GM12878 (cell line): ENCODE data around the gene XAB2. TPM values are rescaled to one million over a fixed set of nuclear protein-coding genes. Genes with fewer than 3 reads are reported as not detected.
A peak's percentile ranks its signal among the peaks of the same experiment; 100 is the strongest.

Experiments
- ATAC-seq: fragments of 200-7000 bp; cut with Tn5 transposase; 3 replicates; pipeline ENCODE4 v1.9.1; 2020; ENCODE audit warnings: mild to moderate bottlenecking, moderate library complexity
- BruUV-seq: library from RNA; stranded (reverse); fragments of 400-500 nt; replicated peaks from 2 replicates; lab custom pipeline; 2021; lab: Mats Ljungman, UMichigan
- CTCF ChIA-PET: fragments of 300-600 bp; sonication (Branson Sonifier 250); formaldehyde crosslinking; extraction: SDS; loops from one replicate; lab custom pipeline; 2021; ENCODE audit warnings: inconsistent platforms; lab: Yijun Ruan, JAX
- POLR2A ChIA-PET: fragments of 350-600 bp; formaldehyde crosslinking; extraction: SDS; loops from one replicate; lab custom pipeline; 2021; ENCODE audit warnings: inconsistent platforms; lab: Charles Lee
- RAD21 ChIA-PET: fragments of 300-600 bp; sonication (Branson Sonifier 250); formaldehyde crosslinking; loops from one replicate; lab custom pipeline; 2023; ENCODE audit warnings: antibody characterized with exemption; ENCODE audit not compliant: unreplicated experiment; lab: Charles Lee
- SMC1A ChIA-PET: fragments of 300-600 bp; sonication (Branson Sonifier 250); formaldehyde crosslinking; loops from one replicate; lab custom pipeline; 2023; ENCODE audit not compliant: unreplicated experiment, uncharacterized antibody; lab: Charles Lee
- DNase-seq: peaks from one replicate; pipeline ENCODE4 v3.0.0-alpha.2; 2011; ENCODE audit warnings: low read depth, low spot score
- FAIRE-seq: peaks from 3 replicates; lab custom pipeline; 2011; peaks lifted over from hg19 to GRCh38; lab: Jason Lieb, UNC
- H2AFZ ChIP-seq: 2 replicates; pipeline ENCODE4 v1.6.0; 2011; ENCODE audit warnings: low read depth, low read length, control low read depth; ENCODE audit not compliant: control insufficient read depth
- H3K27ac ChIP-seq: 2 replicates; pipeline ENCODE4 v1.5.1; 2011; ENCODE audit warnings: control low read depth; ENCODE audit not compliant: control insufficient read depth, insufficient read depth
- H3K27me3 ChIP-seq, 2 experiments: replicated peaks in 1 of 2; 2 replicates each; pipeline versions ENCODE4 v1.6.0 to v1.6.1; 2011; ENCODE audit warnings: low read length in 1 of 2; ENCODE audit not compliant: control insufficient read depth in 2 of 2, insufficient read depth in 2 of 2
- H3K36me3 ChIP-seq, 2 experiments: 2 replicates each; pipeline ENCODE4 v1.5.1; 2011; ENCODE audit warnings: low read length in 1 of 2; ENCODE audit not compliant: control insufficient read depth in 2 of 2, insufficient read depth in 2 of 2
- H3K4me1 ChIP-seq: 2 replicates; pipeline ENCODE4 v1.6.1; 2011; ENCODE audit warnings: mild to moderate bottlenecking, low read length, moderate library complexity, mixed read lengths; ENCODE audit not compliant: control insufficient read depth, insufficient read depth
- H3K4me2 ChIP-seq: 2 replicates; pipeline ENCODE4 v1.6.0; 2011; ENCODE audit warnings: control low read depth; ENCODE audit not compliant: control insufficient read depth, insufficient read depth
- H3K4me3 ChIP-seq: fragments of 200-600 bp; sonication (generic); 2 replicates; pipeline ENCODE4 v1.5.1; 2016
- H3K79me2 ChIP-seq: 2 replicates; pipeline ENCODE4 v1.6.0; 2011; ENCODE audit warnings: low read length; ENCODE audit not compliant: control insufficient read depth, insufficient read depth
- H3K9ac ChIP-seq: 2 replicates; pipeline ENCODE4 v1.8.0; 2011; ENCODE audit warnings: low read length, control low read depth, mixed read lengths; ENCODE audit not compliant: control insufficient read depth, insufficient read depth
- H3K9me3 ChIP-seq: replicated peaks from 3 replicates; pipeline ENCODE4 v1.5.1; 2011; ENCODE audit warnings: mild to moderate bottlenecking, low read length; ENCODE audit not compliant: control insufficient read depth, insufficient read depth
- H4K20me1 ChIP-seq: 2 replicates; pipeline ENCODE4 v1.6.0; 2011; ENCODE audit not compliant: control insufficient read depth, insufficient read depth
- BCL3 ChIP-seq: IDR thresholded peaks from 2 replicates; pipeline ENCODE4 v1.6.1; 2011; ENCODE audit warnings: borderline replicate concordance, low read depth, mild to moderate bottlenecking, moderate library complexity, low read length; ENCODE audit not compliant: insufficient read depth, poor library complexity, severe bottlenecking
- CEBPZ ChIP-seq: fragments of 150-350 bp; IDR thresholded peaks from 2 replicates; pipeline ENCODE4 v1.6.1; 2016; ENCODE audit warnings: low read depth, low read length
- NRF1 ChIP-seq: conservative IDR thresholded peaks from 2 replicates; pipeline ENCODE4 v1.6.1; 2011; ENCODE audit warnings: mild to moderate bottlenecking, low read depth, low read length, improper control_type of control experiment
- PBX3 ChIP-seq: IDR thresholded peaks from 2 replicates; pipeline ENCODE4 v1.6.1; 2011; ENCODE audit warnings: mild to moderate bottlenecking, low read depth, low read length, moderate library complexity; ENCODE audit not compliant: insufficient replicate concordance
- PKNOX1 ChIP-seq: fragments of 450-650 bp; IDR thresholded peaks from 2 replicates; pipeline ENCODE4 v1.6.1; 2016; ENCODE audit warnings: mild to moderate bottlenecking
- RAD51 ChIP-seq: fragments of 450-650 bp; IDR thresholded peaks from 2 replicates; pipeline ENCODE4 v1.6.1; 2016; ENCODE audit warnings: moderate library complexity, mild to moderate bottlenecking, inconsistent platforms
- SIN3A ChIP-seq: IDR thresholded peaks from 2 replicates; pipeline ENCODE4 v1.6.1; 2012; ENCODE audit warnings: low read depth, low read length, improper control_type of control experiment
- STAT1 ChIP-seq: fragments of 450-650 bp; conservative IDR thresholded peaks from 2 replicates; pipeline ENCODE4 v1.6.1; 2014; ENCODE audit warnings: antibody characterized with exemption, mild to moderate bottlenecking
- USF1 ChIP-seq: IDR thresholded peaks from 2 replicates; pipeline ENCODE4 v1.6.1; 2011; ENCODE audit warnings: borderline replicate concordance, low read depth, mild to moderate bottlenecking, moderate library complexity, mixed read lengths, low read length; ENCODE audit not compliant: insufficient read depth; ENCODE audit errors: extremely low read length
- USF2 ChIP-seq: IDR thresholded peaks from 2 replicates; pipeline ENCODE4 v1.6.1; 2011; ENCODE audit warnings: low read depth, low read length, improper control_type of control experiment, borderline replicate concordance
- WGBS: methylation state at CpG from one replicate; pipeline ENCODE4 v1.1.6; 2016; ENCODE audit warnings: low lambda C conversion rate; ENCODE audit not compliant: insufficient replicate concordance, insufficient coverage; ENCODE audit errors: missing lambda C conversion rate; 5-methylcytosine and 5-hydroxymethylcytosine counted together
- in situ Hi-C: fragments of 300-500 bp; cut with MboI; formaldehyde crosslinking; loops from 9 replicates; pipeline ENCODE4 v1.14.3; 2018; ENCODE audit warnings: mixed read lengths
- intact Hi-C: fragments of 100-400 bp; cut with micrococcal nuclease; formaldehyde crosslinking; loops from one replicate; pipeline ENCODE4 v1.14.2; 2022; ENCODE audit not compliant: unreplicated experiment
- polyA plus RNA-seq, 11 experiments: library from polyadenylated mRNA; depleted of rRNA in 4 of 11; unstranded in 6 of 11; stranded (reverse) in 5 of 11; fragments of >200 nt; fragmentation: Nextera tagmentation in 4 of 11; fragmentation: Illumina TruSeq in 1 of 11; extraction: Ambion mirVana in 4 of 11; extraction: Trizol in 1 of 11; gene quantifications; 1 replicate in 1 of 11; 2 replicates in 10 of 11; pipeline versions ENCODE4 v1.2.1 to v1.2.3, GENCODE V29; 2011 to 2016; ENCODE audit warnings: inconsistent platforms in 2 of 11, missing spikeins in 2 of 11, low read depth in 1 of 11
- total RNA-seq, 4 experiments: library from RNA; depleted of rRNA in 3 of 4; stranded (reverse); fragments of >200 nt in 3 of 4; fragmentation: Illumina TruSeq in 1 of 4; extraction: Trizol in 1 of 4; gene quantifications; 2 replicates each; pipeline versions ENCODE4 v1.2.1 to v1.2.3, GENCODE V29; 2013 to 2021

XAB2 gene
- total and polyA plus RNA-seq, 10 of the 15 experiments (the other 5 are each of a cell fraction or from before 2014, with no cell fraction given), result 0.34 to 45.1 (median 18.8) TPM

- ATAC-seq, result peak; percentile 71
- Histone ChIP-seq H3K36me3 (no peaks in the 10 kb centered on the region), H3K4me1 (no peaks in the 10 kb centered on the region), H2AFZ (no peak overlapping the region), H3K27ac (no peak overlapping the region), H3K4me2 (no peak overlapping the region), H3K27me3 (no peaks in the 10 kb centered on the region), H3K9me3 (no peaks in the 10 kb centered on the region), H4K20me1 (no peaks in the 10 kb centered on the region), H3K9ac (no peak overlapping the region), H3K79me2 (no peaks in the 10 kb centered on the region), H3K4me3 (no peak overlapping the region)
- in situ Hi-C loops, result no loop called here
- FAIRE-seq, result no peak
- ChIA-PET CTCF (interaction anchor here (1.3 kb wide), 1 partner anchor 22 kb away, joined by 3 read pairs; no protein-coding TSS in a partner anchor), POLR2A (no interaction called here), SMC1A (no interaction called here), RAD21 (no interaction called here)
- WGBS, result 45% methylated on average over 9 of the region's 9 CpGs
- BruUV-seq, result no TSS peak
- TF ChIP-seq BCL3 (peak; percentile 51), CEBPZ (no peak), RAD51 (peak; percentile 40; the same call in 1 of the 2 replicates), PKNOX1 (no peak), USF1 (peak; percentile 10), SIN3A (no peak), PBX3 (peak; percentile 26), NRF1 (no peak), USF2 (peak; percentile 19; the same call in 1 of the 2 replicates), STAT1 (no peak)
- intact Hi-C loops, result no loop called here
- DNase-seq, result no peak
These were observed 53.8 kb downstream of the XAB2 start for GRCh38 chr19:7575434-7576040.
